ENCODE measurements around the gene NUAK2.
"Not testable (repeated sequence)": the region's sequence is repeated elsewhere in the genome, so short reads cannot be mapped to it uniquely, and the experiment has no call there.

NUAK2 gene

DNA sequence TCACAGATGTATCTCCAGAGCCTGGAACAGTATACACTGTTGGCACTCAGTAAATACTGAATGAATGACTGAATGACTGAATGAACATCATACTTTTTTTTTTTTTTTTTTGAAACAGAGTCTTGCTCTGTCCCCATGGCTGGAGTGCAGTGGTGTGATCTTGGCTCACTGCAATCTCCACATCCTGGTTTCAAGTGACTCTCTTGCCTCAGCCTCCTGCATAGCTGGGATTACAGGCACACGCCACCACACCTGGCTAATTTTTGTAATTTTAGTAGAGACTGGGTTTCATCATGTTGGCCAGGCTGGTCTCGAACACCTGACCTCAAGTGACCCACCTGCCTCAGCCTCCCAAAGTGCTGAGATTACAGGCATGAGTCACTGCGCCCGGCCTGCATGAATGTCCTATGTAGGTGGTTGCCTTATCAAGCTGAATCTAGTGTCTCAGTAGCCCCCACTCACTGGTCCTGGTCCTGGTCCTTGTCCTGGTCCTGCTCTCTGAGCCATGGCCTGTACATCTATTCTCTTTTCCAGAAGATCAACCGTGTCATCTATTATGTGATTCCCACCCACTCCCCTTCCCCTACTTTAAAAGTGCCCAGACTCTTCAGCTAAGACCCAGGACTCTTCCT is 23.9 kb downstream of the NUAK2 start:
- DNase-seq (ENCODE audit: low read depth in 2 of 2) = not testable (repeated sequence)

- DNase-seq (ENCODE audit: low read depth in 2 of 2) = no peak
These were observed 25.4 kb downstream of the NUAK2 start for GRCh38 chr1:205296154-205296553.

- DNase-seq (ENCODE audit: low read depth in 2 of 2) = no peak
These were observed 26.6 kb downstream of the NUAK2 start for GRCh38 chr1:205294934-205295333.

DNA sequence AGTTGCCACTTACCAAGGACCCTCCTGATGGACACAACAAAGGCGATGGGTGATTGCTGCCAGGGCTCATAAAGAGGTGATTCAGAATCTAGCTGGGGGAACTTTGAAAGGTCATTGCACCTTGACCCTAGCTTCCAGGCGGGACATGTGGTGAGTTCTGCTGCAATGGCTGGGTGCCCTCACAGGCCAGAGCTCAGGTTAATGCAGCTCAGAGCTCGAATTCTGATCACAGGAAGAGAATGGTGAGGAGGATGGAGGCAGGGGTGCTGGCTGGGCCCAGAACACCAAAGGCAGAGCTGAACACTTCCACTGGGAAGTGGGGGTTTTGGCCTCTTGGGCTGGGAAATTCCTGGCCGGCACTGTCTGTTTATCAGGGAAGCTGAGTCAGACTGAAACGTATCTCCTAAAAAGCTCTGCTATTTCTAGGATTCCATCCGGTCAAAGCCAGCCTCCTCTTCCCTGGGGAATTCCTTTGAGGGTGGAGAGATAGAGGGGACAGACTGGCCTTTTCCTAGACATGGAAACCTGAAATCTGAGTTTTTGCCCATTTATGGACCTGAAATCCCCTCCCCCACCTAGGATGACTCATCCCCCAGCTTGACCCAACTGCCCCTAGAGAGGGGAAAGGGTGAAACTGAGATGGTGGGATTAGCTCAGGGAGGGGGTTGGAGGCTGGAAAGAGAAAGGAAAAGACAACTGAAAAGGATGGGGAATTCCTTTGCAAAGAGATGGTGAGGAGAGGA is 27.2 kb downstream of the NUAK2 start:
- no peak for DNase-seq (ENCODE audit: low read depth in 2 of 2)

GRCh38 chr1:205293350-205294074 is 28.0 kb downstream of the NUAK2 start:
- DNase-seq (ENCODE audit: low read depth in 2 of 2) = no peak

DNA sequence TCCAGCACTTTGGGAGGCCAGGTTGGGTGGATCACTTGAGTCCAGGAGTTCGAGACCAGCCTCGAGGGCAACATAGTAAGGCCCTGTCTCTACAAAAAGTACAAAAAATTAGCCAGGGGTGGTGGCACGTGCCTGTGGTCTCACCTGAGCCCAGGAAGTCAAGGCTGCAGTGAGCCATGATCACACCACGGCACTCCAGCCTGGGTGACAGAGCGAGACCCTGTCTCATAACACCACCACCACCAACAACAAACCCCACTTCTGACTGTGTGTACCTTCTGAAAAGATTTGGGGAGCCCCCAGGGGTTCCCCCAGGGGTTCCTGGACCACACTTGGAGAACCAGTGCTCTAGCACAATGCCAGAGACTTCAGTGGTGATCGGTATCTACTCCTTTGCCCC is 29.9 kb downstream of the NUAK2 start:
- DNase-seq (ENCODE audit: low read depth in 2 of 2) = no peak

- peak; percentile 48 to 69 for DNase-seq (ENCODE audit: low read depth in 2 of 2)
These were observed 33.6 kb downstream of the NUAK2 start for GRCh38 chr1:205287767-205288559.

DNA sequence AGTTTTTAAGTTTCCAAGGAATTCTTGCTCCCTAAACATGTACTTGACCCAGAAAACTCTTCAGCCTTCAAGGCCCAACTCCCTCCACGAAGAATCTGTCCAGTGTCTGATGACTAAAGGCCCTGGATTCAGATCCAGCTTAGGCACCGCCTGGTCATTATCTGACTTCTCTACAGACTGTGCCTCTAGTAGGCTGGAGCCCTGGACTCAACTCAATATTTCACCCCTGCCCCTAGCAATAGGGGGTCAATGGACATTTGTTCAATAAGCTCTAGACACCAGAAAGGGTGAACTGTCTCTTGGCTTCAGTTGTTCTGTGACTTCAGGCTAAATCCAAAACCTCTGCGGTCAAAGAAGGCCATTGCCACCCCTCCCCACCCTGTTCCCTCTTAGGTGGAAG is 34.5 kb downstream of the NUAK2 start:
- no peak for DNase-seq (ENCODE audit: low read depth in 2 of 2)

GRCh38 chr1:205286335-205286950 is 35.1 kb downstream of the NUAK2 start:
- peak in 1 of 2 donors; percentile 36 for DNase-seq (ENCODE audit: low read depth in 2 of 2)

DNA sequence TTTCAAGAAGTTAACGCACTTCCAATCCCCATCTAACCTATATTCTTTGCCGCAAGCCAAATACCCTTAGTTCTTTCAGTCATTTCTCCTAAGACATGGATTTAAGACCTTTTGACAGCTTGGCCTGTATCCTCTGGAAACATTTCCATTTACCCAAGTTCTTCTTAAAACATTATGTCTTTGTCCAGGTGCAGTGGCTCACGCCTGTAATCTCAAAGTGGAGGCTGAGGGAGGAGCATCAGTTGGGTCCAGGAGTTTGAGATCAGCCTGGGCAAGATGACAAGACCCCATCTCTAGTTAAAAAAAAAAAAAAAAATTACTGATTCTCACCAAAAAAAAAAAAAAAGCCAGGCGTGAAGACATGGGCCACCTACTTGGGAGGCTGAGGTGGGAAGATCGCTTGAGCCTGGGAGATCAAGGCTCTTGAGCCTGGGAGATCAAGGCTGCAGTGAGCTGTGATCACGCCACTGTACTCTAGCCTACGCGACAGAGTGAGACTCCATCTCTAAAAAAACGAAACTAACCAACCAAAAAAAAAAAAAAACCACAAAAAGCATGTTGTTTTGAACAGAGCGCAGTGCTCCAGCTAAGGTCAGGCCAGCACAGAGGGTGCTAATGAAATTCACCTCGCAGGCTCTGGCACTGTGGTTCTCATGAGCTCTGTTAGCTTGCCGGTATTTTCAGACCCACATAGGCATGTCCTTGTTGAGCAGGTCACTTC is 36.0 kb downstream of the NUAK2 start:
- peak; percentile 31 to 34 for DNase-seq (ENCODE audit: low read depth in 2 of 2)

DNA sequence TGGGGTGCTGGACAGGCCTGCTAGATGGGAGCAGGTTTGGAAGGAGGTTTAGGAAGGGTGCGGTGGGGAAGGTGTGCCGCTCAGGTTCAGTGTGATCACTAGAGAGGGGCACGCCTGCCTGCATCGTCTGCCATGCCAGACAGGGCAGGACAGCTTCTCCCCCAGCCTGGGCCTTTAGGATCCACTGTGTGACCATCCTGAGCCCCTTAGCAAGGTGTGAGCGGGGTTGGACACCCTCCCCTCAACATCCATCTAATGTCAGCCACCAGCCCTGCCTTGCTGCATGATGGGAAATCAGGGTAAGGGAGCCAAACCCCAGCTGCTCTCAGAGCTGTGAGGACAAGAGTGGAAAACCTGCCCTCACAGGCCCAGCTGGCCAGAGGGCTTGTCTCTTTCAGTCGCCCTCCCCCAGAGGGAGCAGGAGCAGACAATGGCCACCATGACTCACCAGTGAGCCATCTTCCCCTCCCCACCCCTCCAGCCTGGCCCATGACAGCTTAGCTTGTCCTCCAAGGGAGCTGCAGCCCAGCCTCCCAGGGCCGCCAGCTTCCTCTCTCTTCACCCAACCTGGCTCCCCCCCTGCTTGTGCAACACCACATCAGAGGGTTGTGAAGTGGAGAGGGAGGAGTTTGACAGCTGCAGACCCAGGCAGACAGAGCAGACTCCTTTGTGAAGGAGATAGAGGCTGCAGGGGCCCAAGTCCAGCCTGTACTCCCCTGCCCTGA is 37.0 kb downstream of the NUAK2 start:
- peak; percentile 76 to 81 for DNase-seq (ENCODE audit: low read depth in 2 of 2)

- DNase-seq (ENCODE audit: low read depth in 2 of 2) = no peak
These were observed 38.0 kb downstream of the NUAK2 start for GRCh38 chr1:205283270-205284147.

DNA sequence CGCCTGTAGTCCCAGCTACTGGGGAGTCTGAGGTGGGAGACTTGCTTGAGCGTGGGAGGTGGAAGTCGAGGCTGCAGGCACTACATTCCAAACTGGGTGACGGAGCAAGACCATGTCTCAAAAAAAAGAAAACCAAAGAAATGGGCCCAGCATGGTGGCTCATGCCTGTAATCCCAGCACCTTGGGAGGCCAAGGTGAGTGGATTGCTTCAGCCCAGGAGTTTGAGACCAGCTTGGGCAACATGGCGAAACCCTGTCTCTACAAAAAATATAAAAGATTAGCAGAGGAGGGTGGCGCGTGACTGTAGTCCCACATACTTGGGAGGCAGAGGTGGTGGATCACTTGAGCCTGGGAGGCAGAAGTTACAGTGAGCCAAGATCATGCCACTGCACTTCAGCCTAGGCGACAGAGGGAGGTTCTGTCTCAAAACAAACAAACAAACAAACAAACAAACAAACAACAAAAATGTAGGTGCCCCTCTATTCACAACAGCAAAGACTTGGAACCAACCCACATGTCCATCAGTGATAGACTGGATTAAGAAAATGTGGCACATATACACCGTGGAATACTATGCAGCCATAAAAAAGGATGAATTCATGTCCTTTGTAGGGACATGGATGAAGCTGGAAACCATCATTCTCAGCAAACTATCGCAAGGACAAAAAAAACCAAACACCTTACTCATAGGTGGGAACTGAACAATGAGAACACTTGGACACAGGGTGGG is 40.7 kb downstream of the NUAK2 start:
- DNase-seq (ENCODE audit: low read depth in 2 of 2) = not testable (repeated sequence)

DNA sequence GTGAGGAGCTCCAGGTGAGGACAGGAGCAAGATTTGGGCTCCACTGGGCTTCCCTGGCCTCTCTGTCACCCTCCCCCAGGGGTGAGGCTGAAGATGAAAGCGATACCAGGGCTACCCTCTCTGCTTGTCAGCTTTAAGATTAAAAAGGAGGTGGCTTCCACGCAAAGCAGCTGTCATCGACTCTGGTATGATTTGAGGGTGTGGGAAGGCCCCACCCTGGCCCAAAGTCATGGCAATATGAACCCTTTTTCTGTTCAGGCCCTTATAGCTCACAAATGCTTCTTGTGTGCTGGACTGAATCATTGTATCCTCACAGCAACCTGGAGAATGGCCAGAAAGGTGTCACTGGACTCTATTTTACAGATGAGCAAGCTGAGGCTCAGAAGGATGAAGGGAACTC is 41.6 kb downstream of the NUAK2 start:
- DNase-seq (ENCODE audit: low read depth in 2 of 2) = no peak

DNA sequence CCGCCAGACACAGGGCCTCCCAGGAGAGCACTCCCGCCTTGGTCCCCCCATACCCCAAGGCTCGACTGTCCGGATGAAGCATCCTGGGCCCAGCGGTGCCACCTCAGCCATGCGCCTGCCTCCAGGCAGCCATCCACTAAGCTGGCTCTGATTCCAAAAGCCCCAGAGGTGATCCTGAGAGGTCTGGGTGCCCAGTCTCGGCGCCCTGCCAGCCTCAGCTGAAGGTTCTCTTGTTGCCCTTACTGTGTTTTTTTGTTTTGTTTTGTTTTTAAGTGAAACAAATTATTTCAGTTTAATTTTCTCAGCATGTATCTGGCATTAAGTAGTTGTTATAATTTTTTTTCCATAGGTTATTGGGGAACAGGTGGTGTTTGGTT is 44.9 kb downstream of the NUAK2 start:
- DNase-seq (ENCODE audit: low read depth in 2 of 2) = no peak

DNA sequence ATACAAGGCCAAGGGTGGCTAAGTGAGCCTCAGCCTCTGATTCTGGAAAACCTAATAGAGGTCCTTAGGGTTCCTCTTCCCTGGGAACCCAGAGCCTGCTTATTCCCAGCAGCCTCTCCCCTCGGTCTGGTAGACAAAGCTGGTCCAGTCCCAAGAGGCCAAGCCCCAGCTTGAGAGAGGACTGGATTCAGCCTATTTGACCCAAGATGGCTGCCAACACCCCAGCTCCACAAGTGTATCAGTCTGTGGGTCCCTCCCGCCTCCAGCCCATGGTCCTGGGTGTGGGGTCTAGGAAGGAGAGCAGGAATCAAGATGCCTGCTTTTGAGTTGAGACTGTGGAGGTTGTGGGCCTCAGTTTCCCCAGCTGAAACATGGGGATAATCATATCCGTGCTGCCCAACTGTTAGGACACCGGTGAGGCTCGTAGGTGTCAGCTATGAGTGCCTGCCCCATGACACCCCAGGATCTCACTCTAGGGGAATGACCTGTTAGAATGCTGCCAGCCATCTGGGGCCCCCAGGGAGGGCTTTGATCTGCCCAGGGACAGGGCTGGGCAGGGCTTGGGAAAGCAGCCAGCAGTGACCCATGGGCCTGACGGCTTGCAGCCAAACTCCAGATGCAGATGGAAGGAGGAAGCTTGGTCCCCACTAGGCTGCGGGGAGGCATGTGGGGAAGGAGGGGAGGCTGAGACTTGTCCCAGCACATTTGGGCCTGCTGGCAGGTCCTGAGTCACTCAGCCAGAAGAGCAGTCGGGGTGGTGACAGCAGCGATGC is 45.4 kb downstream of the NUAK2 start:
- no peak for DNase-seq (ENCODE audit: low read depth in 2 of 2)

DNA sequence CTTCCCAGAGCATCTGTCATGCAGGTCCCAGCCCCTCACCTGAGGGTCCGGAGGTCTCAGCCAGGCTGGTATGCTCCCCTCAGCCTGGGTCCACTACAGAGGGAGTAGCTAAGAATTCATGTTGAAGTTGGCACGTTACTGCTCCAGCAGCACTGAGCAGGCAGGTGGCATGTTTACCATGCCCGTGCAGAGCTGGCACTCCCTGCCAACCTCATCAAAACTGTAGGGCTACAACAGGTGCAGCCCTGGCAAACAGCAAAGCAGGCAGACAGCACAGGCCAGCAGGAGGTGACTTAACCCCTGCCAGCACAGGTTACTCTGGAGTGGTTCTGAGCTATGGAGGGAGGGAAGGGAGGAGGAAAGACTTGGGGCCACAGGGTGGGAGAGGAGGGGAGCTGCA is 46.4 kb downstream of the NUAK2 start:
- DNase-seq (ENCODE audit: low read depth in 2 of 2) = no peak

Measured in stimulated activated CD8-positive, alpha-beta memory T cell treated with anti-CD3 and anti-CD28 coated beads, Interleukin-7, amount 100 ng/mL, for 1 hour (primary cell).